Measurements from ENCODE around the gene NR1I3. TPM values are rescaled to one million over a fixed set of nuclear protein-coding genes. Genes with fewer than 3 reads are reported as not detected.

NR1I3 gene
- total RNA-seq, 4 donors from 2014 or later: not detected

DNA sequence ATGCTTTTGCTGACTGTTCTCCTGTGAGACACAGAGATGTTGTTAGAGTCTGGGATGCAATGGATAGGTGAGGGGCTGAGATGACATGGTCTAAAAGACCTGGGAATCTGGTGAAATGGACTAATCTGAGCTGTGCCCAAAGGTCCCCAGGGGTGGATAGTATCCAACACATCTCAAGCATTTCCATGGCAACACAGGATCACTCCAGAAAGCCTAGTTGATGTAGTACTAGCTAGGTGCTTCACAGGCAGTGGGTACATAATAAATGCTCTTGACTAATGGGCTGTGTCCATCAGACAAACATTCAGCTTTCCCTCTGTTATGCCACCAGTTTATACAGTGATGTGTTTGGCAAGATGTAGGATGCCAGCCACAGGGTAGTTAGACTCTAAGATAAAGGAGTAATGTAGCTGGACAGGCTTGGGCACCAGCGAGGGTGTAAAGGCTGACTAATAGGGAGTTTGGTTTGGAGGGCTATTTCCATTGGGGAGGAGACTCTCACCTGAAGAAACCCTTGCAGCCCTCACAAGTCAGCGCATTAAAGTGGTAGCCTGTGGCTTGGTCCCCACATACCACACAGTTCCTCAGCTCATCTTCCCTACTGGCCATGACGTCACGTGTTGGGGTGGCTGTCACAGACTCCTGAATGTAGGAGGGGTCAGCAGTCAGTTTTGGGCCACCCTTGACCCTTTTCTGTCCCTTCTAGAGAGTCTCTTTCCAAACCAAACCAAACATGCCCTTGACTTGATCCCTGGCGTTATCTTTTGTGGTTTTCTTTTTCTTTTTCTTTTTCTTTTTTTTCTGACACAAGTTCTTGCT, 1.8 kb downstream of the NR1I3 start:
- Histone ChIP-seq H3K9me3 (no peaks in the 10 kb centered on the region), H3K36me3 (no peaks in the 10 kb centered on the region), H3K4me3 (no peak overlapping the region), H3K27ac (no peak overlapping the region), H3K4me1 (no peaks in the 10 kb centered on the region), H3K27me3 (no peaks in the 10 kb centered on the region)
- no peak for TF ChIP-seq EP300 (IDR thresholded peaks at IDR 0.05)
- TF ChIP-seq POLR2A (IDR thresholded peaks at IDR 0.05): no peak
- TF ChIP-seq CTCF (IDR thresholded peaks at IDR 0.05): no peak
- no peak for DNase-seq (ENCODE audit: low spot score in 2 of 2)
- WGBS, 2 donors: 79 to 80% methylated on average over 5 of the region's 5 CpGs

- Histone ChIP-seq H3K4me1 (no peaks in the 10 kb centered on the region), H3K9me3 (no peaks in the 10 kb centered on the region), H3K4me3 (no peak overlapping the region), H3K36me3 (peaks cover 0 to 29% (median 0%) of the 10 kb centered on the region in 3 donors), H3K27ac (no peak overlapping the region), H3K27me3 (no peaks in the 10 kb centered on the region)
- DNase-seq (ENCODE audit: low spot score in 2 of 2): no peak
- WGBS, 2 donors: 81 to 89% methylated on average over 9 of the region's 9 CpGs
- TF ChIP-seq CTCF (IDR thresholded peaks at IDR 0.05): no peak
- TF ChIP-seq POLR2A (IDR thresholded peaks at IDR 0.05): no peak
- TF ChIP-seq EP300 (IDR thresholded peaks at IDR 0.05): no peak
Measured at GRCh38 chr1:161233102-161233501, 4.9 kb downstream of the NR1I3 start.

DNA sequence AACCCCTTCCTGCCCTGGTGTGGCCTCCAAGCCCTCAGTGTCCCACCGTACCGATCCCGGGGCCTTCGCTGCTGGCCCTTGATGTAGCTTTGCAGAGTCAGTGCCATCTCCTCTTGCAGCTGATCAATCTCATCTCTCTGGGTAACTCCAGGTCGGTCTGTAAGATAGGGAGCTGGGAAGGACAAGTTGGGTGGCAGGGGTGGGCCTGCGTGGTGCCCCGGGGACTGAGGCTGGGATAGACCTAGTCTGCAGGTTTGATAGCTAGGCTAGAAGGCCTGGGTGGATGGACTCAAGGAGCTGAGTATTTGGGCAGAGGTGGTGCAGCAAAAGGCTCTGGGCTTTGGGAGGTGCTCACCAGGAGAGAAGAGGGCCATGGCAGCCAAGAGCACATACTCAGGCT, 7.2 kb downstream of the NR1I3 start:
- WGBS, 2 donors: 94 to 95% methylated on average over 7 of the region's 7 CpGs
- Histone ChIP-seq H3K4me1 (peaks cover 5 to 20% (median 12%) of the 10 kb centered on the region in 4 donors), H3K9me3 (no peaks in the 10 kb centered on the region), H3K4me3 (no peak overlapping the region), H3K27me3 (no peaks in the 10 kb centered on the region), H3K27ac (no peak overlapping the region), H3K36me3 (peaks cover 0 to 30% (median 0%) of the 10 kb centered on the region in 3 donors)
- TF ChIP-seq EP300 (IDR thresholded peaks at IDR 0.05): no peak
- no peak for TF ChIP-seq CTCF (IDR thresholded peaks at IDR 0.05)
- no peak for TF ChIP-seq POLR2A (IDR thresholded peaks at IDR 0.05)
- DNase-seq (ENCODE audit: low spot score in 2 of 2): no peak

DNA sequence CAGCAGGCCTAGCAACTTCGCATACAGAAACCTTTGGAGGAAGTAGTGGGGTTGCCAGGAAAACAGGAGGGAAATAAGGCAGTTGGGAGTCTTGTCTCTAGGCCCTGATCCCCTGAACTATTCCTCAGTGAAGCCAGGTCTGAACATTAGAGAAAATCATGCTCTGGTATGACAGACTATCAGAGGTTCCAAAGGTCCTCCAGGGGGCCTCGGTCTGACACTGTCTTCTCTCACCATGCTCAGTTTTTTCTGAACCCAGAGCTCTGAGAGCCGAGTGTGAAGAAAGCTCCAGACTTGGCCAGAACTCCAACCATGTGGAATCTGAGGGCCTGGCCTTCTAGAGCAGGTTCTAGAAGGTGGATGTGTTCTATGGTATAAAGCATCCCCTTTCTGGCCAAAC, 8.1 kb downstream of the NR1I3 start:
- no peak for TF ChIP-seq CTCF (IDR thresholded peaks at IDR 0.05)
- no peak for TF ChIP-seq POLR2A (IDR thresholded peaks at IDR 0.05)
- no peak for TF ChIP-seq EP300 (IDR thresholded peaks at IDR 0.05)
- WGBS, 2 donors: 54 to 65% methylated on average over 3 of the region's 3 CpGs
- Histone ChIP-seq H3K36me3 (peaks cover 0 to 30% (median 0%) of the 10 kb centered on the region in 3 donors), H3K9me3 (no peaks in the 10 kb centered on the region), H3K27ac (no peak overlapping the region), H3K27me3 (no peaks in the 10 kb centered on the region), H3K4me3 (no peak overlapping the region), H3K4me1 (peaks cover 5 to 26% (median 18%) of the 10 kb centered on the region in 4 donors)
- DNase-seq (ENCODE audit: low spot score in 2 of 2): no peak

- Histone ChIP-seq H3K27me3 (no peaks in the 10 kb centered on the region), H3K27ac (peak overlapping the region in 1 of 4 donors; percentile 29), H3K4me3 (no peak overlapping the region), H3K9me3 (no peaks in the 10 kb centered on the region), H3K4me1 (peaks cover 5 to 27% (median 18%) of the 10 kb centered on the region in 4 donors), H3K36me3 (peaks cover 0 to 30% (median 0%) of the 10 kb centered on the region in 3 donors)
- no peak for DNase-seq (ENCODE audit: low spot score in 2 of 2)
- 86 to 87% methylated on average over 7 of the region's 7 CpGs for WGBS, 2 donors
- TF ChIP-seq EP300 (IDR thresholded peaks at IDR 0.05) (no peak), POLR2A (IDR thresholded peaks at IDR 0.05) (no peak), CTCF (IDR thresholded peaks at IDR 0.05) (no peak)
Measured at GRCh38 chr1:161228032-161228431, 10.0 kb downstream of the NR1I3 start.

Data from tibial nerve (tissue), 4 donors.